H9 (cell line): Measurements from ENCODE around the gene AADACL3. TPM values are rescaled to one million over a fixed set of nuclear protein-coding genes. Genes with fewer than 3 reads are reported as not detected.

Experiments used
- DNase-seq: peaks from one replicate; pipeline ENCODE4 v3.0.0-alpha.2; 2017
- H2AFZ ChIP-seq: one replicate; pipeline ENCODE4 v1.6.1; 2013; ENCODE audit warnings: mild to moderate bottlenecking, low read length, control low read depth, moderate library complexity
- H2AK5ac ChIP-seq: 2 replicates; pipeline ENCODE4 v1.6.1; 2013; ENCODE audit warnings: low read length, control low read depth, mixed read lengths; ENCODE audit not compliant: insufficient read length
- H2BK120ac ChIP-seq: one replicate; pipeline ENCODE4 v1.6.1; 2013; ENCODE audit warnings: low read depth, mild to moderate bottlenecking, low read length, control low read depth, inconsistent platforms; ENCODE audit not compliant: poor library complexity, severe bottlenecking
- H2BK12ac ChIP-seq: 2 replicates; pipeline ENCODE4 v1.6.1; 2013; ENCODE audit warnings: low read length, control low read depth, mixed read lengths, low read depth; ENCODE audit not compliant: insufficient read length
- H2BK15ac ChIP-seq: 2 replicates; pipeline ENCODE4 v1.6.1; 2013; ENCODE audit warnings: low read depth, low read length, control low read depth
- H2BK20ac ChIP-seq: one replicate; pipeline ENCODE4 v1.6.1; 2013; ENCODE audit warnings: low read depth, mild to moderate bottlenecking, low read length, control low read depth, inconsistent platforms; ENCODE audit not compliant: poor library complexity, severe bottlenecking
- H2BK5ac ChIP-seq: 2 replicates; pipeline ENCODE4 v1.6.1; 2013; ENCODE audit warnings: low read length, control low read depth, mixed read lengths; ENCODE audit not compliant: insufficient read length
- H3K14ac ChIP-seq: 2 replicates; pipeline ENCODE4 v1.6.1; 2013; ENCODE audit warnings: low read length, control low read depth; ENCODE audit not compliant: insufficient read depth
- H3K18ac ChIP-seq: 2 replicates; pipeline ENCODE4 v1.6.1; 2013; ENCODE audit warnings: low read depth, mild to moderate bottlenecking, mixed read lengths, low read length, control low read depth; ENCODE audit not compliant: insufficient read length
- H3K23ac ChIP-seq: 2 replicates; pipeline ENCODE4 v1.6.1; 2013; ENCODE audit warnings: low read length, control low read depth, mixed read lengths, low read depth; ENCODE audit not compliant: insufficient read length
- H3K23me2 ChIP-seq: 2 replicates; pipeline ENCODE4 v1.6.1; 2013; ENCODE audit warnings: low read depth, mild to moderate bottlenecking, mixed read lengths, low read length, control low read depth; ENCODE audit not compliant: insufficient read length, poor library complexity, severe bottlenecking
- H3K27ac ChIP-seq: 2 replicates; pipeline ENCODE4 v1.5.1; 2013; ENCODE audit warnings: low read length, control low read depth, mixed read lengths, low read depth; ENCODE audit not compliant: insufficient read length
- H3K27me3 ChIP-seq: 2 replicates; pipeline ENCODE4 v1.6.1; 2013; ENCODE audit warnings: low read length, control low read depth, inconsistent platforms; ENCODE audit not compliant: insufficient read depth
- H3K4ac ChIP-seq: 2 replicates; pipeline ENCODE4 v1.6.1; 2013; ENCODE audit warnings: low read depth, mild to moderate bottlenecking, control low read depth, inconsistent platforms, low read length, moderate library complexity
- H3K4me1 ChIP-seq: 2 replicates; pipeline ENCODE4 v1.6.1; 2013; ENCODE audit warnings: low read length, control low read depth, inconsistent platforms; ENCODE audit not compliant: insufficient read depth
- H3K4me2 ChIP-seq: 2 replicates; pipeline ENCODE4 v1.6.1; 2013; ENCODE audit warnings: low read length, control low read depth, mixed read lengths; ENCODE audit not compliant: insufficient read length, insufficient read depth
- H3K56ac ChIP-seq: 2 replicates; pipeline ENCODE4 v1.6.1; 2013; ENCODE audit warnings: low read depth, mild to moderate bottlenecking, mixed read lengths, low read length, control low read depth; ENCODE audit not compliant: insufficient read length
- H3K79me1 ChIP-seq: 2 replicates; pipeline ENCODE4 v1.6.1; 2013; ENCODE audit warnings: low read depth, mild to moderate bottlenecking, moderate library complexity, low read length, control low read depth, inconsistent platforms; ENCODE audit not compliant: insufficient read depth, poor library complexity, severe bottlenecking
- H3K79me2 ChIP-seq: 2 replicates; pipeline ENCODE4 v1.6.1; 2013; ENCODE audit warnings: low read length, control low read depth, inconsistent platforms; ENCODE audit not compliant: insufficient read depth
- H3K9ac ChIP-seq: 2 replicates; pipeline ENCODE4 v1.6.1; 2013; ENCODE audit warnings: low read length, control low read depth, mixed read lengths; ENCODE audit not compliant: insufficient read length; ENCODE audit errors: extremely low read depth
- H3K9me3 ChIP-seq: one replicate; pipeline ENCODE4 v1.6.1; 2013; ENCODE audit warnings: low read depth, low read length, inconsistent platforms; ENCODE audit not compliant: control insufficient read depth
- H3T11ph ChIP-seq: one replicate; pipeline ENCODE4 v1.6.1; 2013; ENCODE audit warnings: mild to moderate bottlenecking, low read length, control low read depth, inconsistent platforms
- H4K20me1 ChIP-seq: one replicate; pipeline ENCODE4 v1.6.1; 2013; ENCODE audit not compliant: control insufficient read depth, insufficient read length, insufficient read depth
- H4K5ac ChIP-seq: 2 replicates; pipeline ENCODE4 v1.6.1; 2013; ENCODE audit warnings: low read depth, mild to moderate bottlenecking, mixed read lengths, low read length, control low read depth; ENCODE audit not compliant: insufficient read length
- H4K8ac ChIP-seq: replicated peaks from 2 replicates; pipeline ENCODE4 v1.6.1; 2013; ENCODE audit warnings: low read length, control low read depth, mixed read lengths, low read depth; ENCODE audit not compliant: insufficient read length
- H4K91ac ChIP-seq: 2 replicates; pipeline ENCODE4 v1.6.1; 2013; ENCODE audit warnings: low read depth, mild to moderate bottlenecking, moderate library complexity, mixed read lengths, low read length, control low read depth; ENCODE audit not compliant: insufficient read length
- H3K27ac Mint-ChIP-seq, 3 experiments: 2 replicates in 2 of 3; 3 replicates in 1 of 3; pipeline ENCODE4 v1.8.0; 2020 to 2021; ENCODE audit warnings: mixed read lengths in 3 of 3, mild to moderate bottlenecking in 1 of 3, moderate library complexity in 1 of 3
- H3K27me3 Mint-ChIP-seq: 2 replicates; pipeline ENCODE4 v1.8.0; 2021; ENCODE audit warnings: low read depth, mild to moderate bottlenecking, moderate library complexity, mixed read lengths
- H3K36me3 Mint-ChIP-seq, 3 experiments: 2 replicates in 2 of 3; 3 replicates in 1 of 3; pipeline ENCODE4 v1.8.0; 2020 to 2021; ENCODE audit warnings: low read depth in 3 of 3, mixed read lengths in 3 of 3; ENCODE audit not compliant: insufficient read depth in 1 of 3
- H3K4me1 Mint-ChIP-seq, 2 experiments: 2 replicates each; pipeline ENCODE4 v1.8.0; 2020; ENCODE audit warnings: mixed read lengths in 2 of 2
- H3K4me3 Mint-ChIP-seq, 2 experiments: 2 replicates in 1 of 2; 3 replicates in 1 of 2; pipeline ENCODE4 v1.8.0; 2020 to 2021; ENCODE audit warnings: mild to moderate bottlenecking in 2 of 2, mixed read lengths in 2 of 2, moderate library complexity in 1 of 2
- H3K9me3 Mint-ChIP-seq, 2 experiments: 2 replicates in 1 of 2; 3 replicates in 1 of 2; pipeline ENCODE4 v1.8.0; 2020; ENCODE audit warnings: mild to moderate bottlenecking in 2 of 2, mixed read lengths in 2 of 2, moderate library complexity in 1 of 2
- CTCF ChIP-seq: fragments of 200-600 bp; sonication (generic); conservative IDR thresholded peaks from 3 replicates; pipeline ENCODE4 v1.8.0; 2021; ENCODE audit warnings: antibody characterized with exemption, mild to moderate bottlenecking
- WGBS: extraction: QIAGEN DNeasy Blood & Tissue Kit; methylation state at CpG from one replicate; pipeline ENCODE4 v1.1.7; 2013; ENCODE audit warnings: missing lambda C conversion rate, low lambda C conversion rate, mixed read lengths; ENCODE audit not compliant: insufficient read length; ENCODE audit errors: extremely low coverage; 5-methylcytosine and 5-hydroxymethylcytosine counted together
- total RNA-seq: library from RNA; stranded (reverse); gene quantifications from 2 replicates; pipeline ENCODE4 v1.2.1, GENCODE V29; 2021

Gene AADACL3
- total RNA-seq, 1 experiment from 2014 or later = 0.22 TPM

- Histone ChIP-seq H3K56ac (no peak overlapping the region), H3K18ac (no peak overlapping the region), H2BK15ac (no peak overlapping the region), H3K79me1 (no peaks in the 10 kb centered on the region), H3T11ph (no peak overlapping the region), H3K27ac (no peak overlapping the region), H3K27me3 (no peaks in the 10 kb centered on the region), H2BK12ac (no peak overlapping the region), H3K4me2 (no peak overlapping the region), H3K79me2 (0 out of 2 replicates have a peak, but pooled peaks cover 2% of the 10 kb centered on the region), H3K23me2 (no peaks in the 10 kb centered on the region), H3K9ac (no peak overlapping the region), H2AK5ac (no peak overlapping the region), H3K4ac (no peak overlapping the region), H2AFZ (no peak overlapping the region), H4K91ac (no peak overlapping the region), H3K14ac (no peak overlapping the region; the same call in 1 of the 2 replicates), H2BK120ac (no peak overlapping the region), H4K8ac (no peak overlapping the region), H2BK5ac (no peak overlapping the region), H4K5ac (no peak overlapping the region), H2BK20ac (no peak overlapping the region), H4K20me1 (no peaks in the 10 kb centered on the region), H3K9me3 (no peaks in the 10 kb centered on the region), H3K23ac (no peak overlapping the region), H3K4me1 (no peaks in the 10 kb centered on the region)
- H3K4me3 Mint-ChIP-seq = no peak overlapping the region
- no peak overlapping the region; a peak in 1 of 7 replicates for H3K27ac Mint-ChIP-seq
- no peak for TF ChIP-seq CTCF
- no peak for DNase-seq
- no CpG with 5 or more reads among the region's 15 CpGs for WGBS
- no peaks in the 10 kb centered on the region for H3K36me3 Mint-ChIP-seq
- H3K9me3 Mint-ChIP-seq = peaks cover 0 to 4% of the 10 kb centered on the region in 2 experiments; a peak in 3 of 5 replicates
- peaks cover 3% of the 10 kb centered on the region in 2 experiments for H3K4me1 Mint-ChIP-seq
- peaks cover 11% of the 10 kb centered on the region for H3K27me3 Mint-ChIP-seq
These were observed 61.1 kb downstream of the AADACL3 start for GRCh38 chr1:12776801-12777557.

Other genes starting within 250 kb of the AADACL3 start
- gene DHRS3, start 97.9 kb upstream of the AADACL3 start, total RNA-seq = 52.2 and 54.5 TPM in 2 replicates
- gene AADACL4, start 72.0 kb upstream of the AADACL3 start, total RNA-seq = not detected in 2 replicates
- not detected in 2 replicates for gene CFAP107, start 30.1 kb downstream of the AADACL3 start, total RNA-seq
- not detected in 2 replicates for gene PRAMEF12, start 57.6 kb downstream of the AADACL3 start, total RNA-seq
- gene PRAMEF1, start 75.3 kb downstream of the AADACL3 start, total RNA-seq = not detected in 2 replicates
- gene PRAMEF11, start 115.3 kb downstream of the AADACL3 start, total RNA-seq = not detected in 2 replicates
- not detected in 2 replicates for gene HNRNPCL1, start 132.6 kb downstream of the AADACL3 start, total RNA-seq
- not detected in 2 replicates for gene PRAMEF2, start 141.0 kb downstream of the AADACL3 start, total RNA-seq
- not detected in 2 replicates for gene PRAMEF4, start 170.1 kb downstream of the AADACL3 start, total RNA-seq
- not detected in 2 replicates for gene PRAMEF10, start 182.2 kb downstream of the AADACL3 start, total RNA-seq
- gene PRAMEF7, start 200.5 kb downstream of the AADACL3 start, total RNA-seq = not detected in 2 replicates
- gene PRAMEF6, start 231.5 kb downstream of the AADACL3 start, total RNA-seq = not detected in 2 replicates